BJ (cell line): Measurements from ENCODE around the gene CCDC9B. TPM values are rescaled to one million over a fixed set of nuclear protein-coding genes. Genes with fewer than 3 reads are reported as not detected.
A peak's percentile ranks its signal among the peaks of the same experiment; 100 is the strongest.

ENCODE experiments used
- CTCF ChIA-PET: fragments of 350-600 bp; formaldehyde crosslinking; extraction: SDS; loops from one replicate; lab custom pipeline; 2021; ENCODE audit warnings: antibody characterized with exemption, inconsistent platforms; lab: Yijun Ruan, JAX
- POLR2A ChIA-PET: fragments of 300-600 bp; sonication (Branson Sonifier 250); formaldehyde crosslinking; extraction: SDS; loops from one replicate; lab custom pipeline; 2021; ENCODE audit warnings: antibody characterized with exemption; lab: Charles Lee
- DNase-seq: peaks from one replicate; pipeline ENCODE4 v3.0.0-alpha.2; 2011; ENCODE audit warnings: low read depth
- H3K27me3 ChIP-seq: 2 replicates; pipeline ENCODE4 v1.6.0; 2011; ENCODE audit warnings: low read length; ENCODE audit not compliant: control insufficient read depth, insufficient read depth
- H3K36me3 ChIP-seq: 2 replicates; pipeline ENCODE4 v1.5.1; 2011; ENCODE audit warnings: low read length; ENCODE audit not compliant: control insufficient read depth, insufficient read depth
- H3K4me3 ChIP-seq: 2 replicates; pipeline ENCODE4 v1.5.1; 2011; ENCODE audit warnings: low read depth, mild to moderate bottlenecking, control low read depth, low read length
- CTCF ChIP-seq: IDR thresholded peaks from 2 replicates; pipeline ENCODE4 v1.5.1; 2011; ENCODE audit warnings: low read depth, mild to moderate bottlenecking, control low read depth, inconsistent platforms, low read length, moderate library complexity; ENCODE audit not compliant: insufficient read depth
- polyA minus RNA-seq: library from RNA; depleted of rRNA, polyadenylated mRNA; stranded (reverse); fragments of >200 nt; gene quantifications from 2 replicates; pipeline ENCODE4 v1.2.3, GENCODE V29; 2011; rRNA and poly(A)+ RNA removed
- polyA plus RNA-seq: library from polyadenylated mRNA; depleted of rRNA; stranded (reverse); fragments of >200 nt; gene quantifications from 2 replicates; pipeline ENCODE4 v1.2.3, GENCODE V29; 2011; rRNA removed

The CCDC9B gene
- polyA plus RNA-seq, result 5.0 and 6.0 TPM in 2 replicates
- 27.5 and 27.8 TPM in 2 replicates for polyA minus RNA-seq

- Histone ChIP-seq H3K27me3 (no peaks in the 10 kb centered on the region), H3K36me3 (peaks cover 13% of the 10 kb centered on the region), H3K4me3 (peak within 1 kb of the TSS; percentile 44)
- DNase-seq, result peak; percentile 41
- CTCF ChIA-PET, result interaction anchor here (0.9 to 11.8 kb wide), 11 partner anchors 8 to 80 kb away, joined by 3 to 124 read pairs (median 32); partner anchors contain the start of genes DISP2, INAFM2 and PHGR1
- TF ChIP-seq CTCF, result no peak
- POLR2A ChIA-PET, result interaction anchor here (0.6 to 2.8 kb wide), 5 partner anchors 12 to 1175 kb away, joined by 3 to 17 read pairs (median 3); partner anchors contain the start of genes INAFM2 and IVD
Observed at GRCh38 chr15:40340740-40341400, at the start of gene CCDC9B. CCDC9B (minus strand) TSS chr15:40340939; CDS start chr15:40340819, 120 bp downstream.

- no peak for TF ChIP-seq CTCF
- CTCF ChIA-PET, result interaction anchor here (0.8 to 1.6 kb wide), 5 partner anchors 21 to 111 kb away, joined by 3 to 6 read pairs (median 3); no protein-coding TSS in a partner anchor
- no peaks in the 10 kb centered on the region for H3K27me3 ChIP-seq
- POLR2A ChIA-PET, result no interaction called here
- peaks cover 10% of the 10 kb centered on the region for H3K36me3 ChIP-seq
- DNase-seq, result no peak
- no peak overlapping the region for H3K4me3 ChIP-seq
Observed at GRCh38 chr15:40389824-40390595, 49.3 kb upstream of the CCDC9B start.

- ChIA-PET CTCF (interaction anchor here (0.8 to 1.6 kb wide), 3 partner anchors 45 to 110 kb away, joined by 3 to 6 read pairs (median 3); no protein-coding TSS in a partner anchor), POLR2A (no interaction called here)
- TF ChIP-seq CTCF, result no peak
- Histone ChIP-seq H3K36me3 (peaks cover 10% of the 10 kb centered on the region), H3K4me3 (no peak overlapping the region), H3K27me3 (no peaks in the 10 kb centered on the region)
- no peak for DNase-seq
Observed at GRCh38 chr15:40388941-40389823, 48.4 kb upstream of the CCDC9B start.

- ChIA-PET POLR2A (no interaction called here), CTCF (interaction anchor here (0.6 to 1.4 kb wide), 3 partner anchors 19 to 107 kb away, joined by 3 to 4 read pairs (median 3); no protein-coding TSS in a partner anchor)
- Histone ChIP-seq H3K36me3 (peaks cover 6% of the 10 kb centered on the region), H3K4me3 (no peak overlapping the region), H3K27me3 (no peaks in the 10 kb centered on the region)
- TF ChIP-seq CTCF, result no peak
- DNase-seq, result no peak
Observed at GRCh38 chr15:40386480-40386879, 45.7 kb upstream of the CCDC9B start.
